Inflammatory macrophage (primary cell): ENCODE results near the gene FAM161A.
A peak's percentile ranks its signal among the peaks of the same experiment; 100 is the strongest.
"Not testable (repeated sequence)": the region's sequence is repeated elsewhere in the genome, so short reads cannot be mapped to it uniquely, and the experiment has no call there.

Experiments
- DNase-seq, 2 donors: peaks; one replicate each; pipeline ENCODE4 v3.0.0-alpha.2; 2020 to 2022
- total RNA-seq, 18 experiments: gene quantifications; one replicate each; lab custom pipeline; 2026; ENCODE audit warnings: mixed read lengths in 6 of 18, inconsistent platforms in 2 of 18; lab: John Stamatoyannopoulos, UW

Gene FAM161A, protein sequence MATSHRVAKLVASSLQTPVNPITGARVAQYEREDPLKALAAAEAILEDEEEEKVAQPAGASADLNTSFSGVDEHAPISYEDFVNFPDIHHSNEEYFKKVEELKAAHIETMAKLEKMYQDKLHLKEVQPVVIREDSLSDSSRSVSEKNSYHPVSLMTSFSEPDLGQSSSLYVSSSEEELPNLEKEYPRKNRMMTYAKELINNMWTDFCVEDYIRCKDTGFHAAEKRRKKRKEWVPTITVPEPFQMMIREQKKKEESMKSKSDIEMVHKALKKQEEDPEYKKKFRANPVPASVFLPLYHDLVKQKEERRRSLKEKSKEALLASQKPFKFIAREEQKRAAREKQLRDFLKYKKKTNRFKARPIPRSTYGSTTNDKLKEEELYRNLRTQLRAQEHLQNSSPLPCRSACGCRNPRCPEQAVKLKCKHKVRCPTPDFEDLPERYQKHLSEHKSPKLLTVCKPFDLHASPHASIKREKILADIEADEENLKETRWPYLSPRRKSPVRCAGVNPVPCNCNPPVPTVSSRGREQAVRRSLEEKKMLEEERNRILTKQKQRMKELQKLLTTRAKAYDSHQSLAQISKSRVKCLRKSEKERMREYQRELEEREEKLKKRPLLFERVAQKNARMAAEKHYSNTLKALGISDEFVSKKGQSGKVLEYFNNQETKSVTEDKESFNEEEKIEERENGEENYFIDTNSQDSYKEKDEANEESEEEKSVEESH
- 0.35 to 3.2 (median 1.4) reads per million in 18 experiments for total RNA-seq

DNA sequence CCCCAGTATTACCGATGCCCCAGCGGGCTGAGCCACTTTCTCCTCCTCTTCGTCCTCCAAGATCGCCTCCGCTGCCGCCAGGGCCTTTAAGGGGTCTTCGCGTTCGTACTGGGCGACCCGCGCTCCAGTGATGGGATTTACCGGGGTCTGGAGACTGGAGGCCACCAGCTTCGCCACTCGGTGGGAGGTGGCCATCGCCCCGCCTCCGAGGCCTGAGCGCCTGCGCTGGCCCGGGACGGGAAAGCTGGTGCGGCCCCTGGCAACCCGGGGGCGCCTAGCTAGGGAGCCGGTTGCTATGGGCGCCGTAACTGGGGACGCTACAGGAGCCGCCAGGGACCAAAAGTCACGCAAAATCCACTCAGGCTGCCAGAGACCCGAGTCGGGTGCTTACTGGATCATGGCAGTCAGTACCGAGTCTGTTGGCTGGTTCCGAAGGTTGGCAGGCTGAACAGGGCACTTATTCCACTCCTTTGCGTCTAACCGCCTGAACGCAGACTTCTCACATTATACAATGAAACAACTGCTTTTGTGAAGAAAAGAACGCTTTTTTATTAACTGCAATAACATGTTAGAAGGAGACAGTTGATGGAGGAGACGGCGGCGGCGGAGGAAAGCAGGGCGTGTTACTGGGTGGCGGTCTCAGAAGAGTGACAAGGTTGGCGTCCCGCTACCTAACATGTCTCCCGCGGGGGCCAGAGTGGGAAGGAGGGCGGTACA, at the start of gene FAM161A:
Gene FAM161A, minus strand, starts transcription at position 214 of the 717 bp plus-strand sequence. Its CDS starts 19 bp downstream, at position 195.
- DNase-seq, result peak; percentile 79 to 89

DNA sequence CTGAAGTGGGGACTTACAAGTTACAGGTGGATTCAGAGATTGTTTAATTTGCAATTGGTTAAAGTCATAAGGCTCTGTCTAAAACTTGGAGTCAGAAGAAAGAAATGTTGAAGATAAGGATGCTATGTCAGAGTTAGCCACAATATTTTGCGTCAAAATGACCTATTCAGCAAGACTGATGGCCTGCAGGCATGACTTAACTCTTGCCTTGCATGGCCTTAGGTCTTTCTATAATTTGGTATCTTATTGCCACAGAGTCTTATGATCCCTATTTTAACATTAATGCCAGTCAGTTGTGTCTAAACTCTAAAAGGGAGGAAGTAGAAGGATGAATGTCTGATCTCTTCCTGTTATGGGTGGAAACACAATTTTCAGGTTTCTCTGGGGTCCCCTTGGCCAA, 46.4 kb upstream of the FAM161A start:
- DNase-seq, result peak; percentile 62 to 84

DNA sequence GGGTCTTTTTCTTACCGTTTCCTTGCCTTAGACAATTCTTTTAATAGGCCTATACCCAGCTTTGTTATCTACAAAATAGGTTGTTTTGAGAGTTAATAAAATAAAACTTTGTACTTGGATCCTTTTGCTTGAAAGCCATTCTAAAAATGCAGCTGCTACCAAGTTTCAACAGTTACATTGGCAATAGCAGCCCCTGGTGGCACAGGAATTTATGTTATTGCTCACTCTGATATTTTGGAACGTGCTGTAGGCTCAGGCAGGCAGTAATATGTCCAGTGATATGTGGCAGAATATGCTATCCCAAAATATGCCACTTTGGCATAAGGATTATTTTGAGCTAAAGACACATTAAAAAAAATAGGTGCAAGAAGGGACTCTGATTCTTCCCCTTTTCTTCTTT, 45.0 kb upstream of the FAM161A start:
- peak; percentile 9 to 26 for DNase-seq

DNA sequence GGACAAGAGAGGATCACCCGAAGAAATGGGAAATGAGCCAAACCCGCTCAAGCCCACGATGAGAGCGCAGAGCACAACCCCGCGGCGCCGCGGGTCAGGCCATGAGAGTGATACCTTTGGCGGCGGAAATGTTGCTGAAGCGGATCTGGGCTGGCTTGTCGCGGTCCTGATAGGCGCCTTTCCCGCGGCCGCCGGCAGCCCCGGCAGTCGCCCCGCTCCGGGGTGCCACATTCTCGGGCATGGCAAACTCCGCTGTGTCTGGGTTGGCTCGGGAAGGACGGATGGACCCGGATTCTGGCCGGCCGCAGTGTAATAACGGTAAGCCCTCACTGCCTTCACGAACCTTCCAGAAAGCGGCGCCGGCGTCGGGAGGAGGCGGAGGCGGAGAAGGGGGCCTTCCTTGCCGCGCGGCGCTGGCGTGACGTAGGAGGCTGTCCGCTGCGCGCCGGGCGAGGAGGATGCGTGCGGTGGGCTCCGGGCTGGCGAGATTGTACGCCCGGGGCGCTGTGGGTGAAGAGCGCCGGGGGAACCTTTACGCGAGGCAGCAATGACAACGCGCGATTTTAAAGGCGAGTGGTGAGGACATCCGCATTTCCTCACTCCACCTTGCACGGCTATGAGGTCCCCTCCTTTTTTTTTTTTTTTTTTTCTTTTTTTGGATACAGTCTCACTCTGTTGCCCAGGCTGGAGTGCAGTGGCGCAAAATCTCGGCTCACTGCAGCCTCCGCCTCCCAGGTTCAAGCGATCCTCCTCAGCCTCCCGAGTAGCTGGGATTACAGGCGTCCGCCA, 34.6 kb upstream of the FAM161A start, which contains the start of gene CCT4:
Gene CCT4, minus strand, starts transcription at position 390 of the 789 bp plus-strand sequence. Its CDS starts 149 bp downstream, at position 241.
- peak; percentile 82 for DNase-seq

DNA sequence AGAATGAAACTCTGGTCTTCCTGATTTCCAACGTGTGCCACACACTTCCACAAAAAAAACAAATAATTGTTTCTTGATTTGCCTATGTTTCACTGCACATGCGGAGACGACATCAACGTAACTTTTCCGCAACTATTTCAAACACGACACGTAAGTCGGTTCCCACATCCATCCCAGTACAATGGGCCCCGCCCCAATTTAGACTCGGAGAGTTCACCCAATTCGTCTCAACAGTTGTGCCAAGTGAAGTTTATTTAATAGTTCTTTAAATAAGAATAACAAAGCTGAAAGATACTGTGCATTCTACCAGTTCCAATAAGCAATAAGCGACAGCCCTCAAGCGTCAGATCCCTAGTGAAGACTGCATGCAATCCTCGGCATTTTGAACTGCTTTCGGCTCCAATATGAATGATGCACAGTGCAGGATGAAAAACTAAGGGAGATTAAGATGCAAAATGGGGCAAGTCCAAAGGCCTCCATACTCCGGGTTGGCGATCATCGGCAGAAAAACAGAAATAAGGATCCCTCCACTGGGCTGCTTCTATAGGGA, 33.9 kb upstream of the FAM161A start:
- DNase-seq, result peak; percentile 21 to 55

DNA sequence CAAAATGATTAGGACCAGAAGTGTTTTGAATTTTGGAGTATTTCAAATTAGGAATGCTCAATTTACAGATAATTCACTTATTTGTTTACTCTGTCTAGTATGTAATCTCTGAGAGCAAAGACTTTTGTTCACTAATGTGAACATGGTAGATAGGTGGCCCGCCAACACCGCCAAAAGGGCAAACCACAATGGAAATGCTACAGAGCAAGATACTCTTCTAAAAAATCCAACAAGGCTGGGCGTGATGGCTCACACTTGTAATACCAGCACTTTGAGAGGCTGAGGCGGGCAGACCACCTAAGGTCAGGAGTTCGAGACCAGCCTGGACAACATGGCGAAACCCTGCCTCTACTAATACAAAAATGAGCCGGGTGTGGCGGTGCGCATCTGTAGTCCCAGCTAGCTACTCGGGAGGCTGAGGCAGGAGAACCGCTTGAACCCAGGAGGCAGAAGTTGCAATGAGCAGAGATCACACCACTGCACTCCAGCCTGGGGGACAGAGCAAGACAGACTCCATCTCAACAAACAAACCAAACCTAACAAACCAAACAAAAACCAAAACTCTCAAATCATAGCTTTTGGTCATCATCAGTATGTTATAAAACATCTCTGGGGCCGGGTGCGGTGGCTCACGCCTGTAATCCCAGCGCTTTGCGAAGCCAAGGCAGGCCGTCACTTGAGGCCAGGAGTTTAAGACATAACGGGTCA, 32.2 kb upstream of the FAM161A start:
- DNase-seq, result no peak

DNA sequence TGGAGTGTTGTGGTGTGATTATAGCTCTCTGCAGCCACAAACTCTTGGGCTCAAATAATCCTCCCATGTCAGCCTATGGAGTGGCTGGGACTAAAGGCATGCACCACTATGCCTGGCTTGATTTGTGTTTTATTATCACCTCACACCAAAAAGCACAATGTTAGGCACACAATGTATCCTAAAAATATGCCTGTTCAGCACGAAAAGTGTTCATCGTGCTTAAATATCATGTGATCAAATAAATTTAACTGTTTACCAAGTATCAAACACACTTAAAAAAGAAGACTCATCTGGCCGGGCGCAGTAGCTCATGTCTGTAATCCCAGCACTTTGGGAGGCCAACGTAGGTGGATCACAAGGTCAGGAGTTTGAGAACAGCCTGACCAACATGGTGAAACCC, 29.0 kb upstream of the FAM161A start:
- DNase-seq, result no peak

DNA sequence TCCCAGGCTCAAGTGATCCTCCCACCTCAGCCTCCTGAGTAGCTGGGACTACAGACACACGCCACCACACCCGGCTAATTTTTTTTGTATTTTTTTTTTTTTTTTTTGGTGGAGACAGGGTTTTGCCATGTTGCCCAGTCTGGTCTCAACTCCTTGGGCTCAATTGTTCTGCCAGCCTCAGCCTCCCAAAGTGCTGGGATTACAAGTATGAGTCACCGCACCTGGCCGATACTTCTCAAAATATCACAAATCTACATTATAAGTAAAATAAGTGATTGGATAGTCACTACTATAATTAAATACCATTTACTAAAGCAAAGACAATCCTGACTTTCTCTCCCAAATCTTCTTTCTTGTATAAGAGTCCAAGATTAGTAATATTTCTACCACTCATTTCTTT, 25.5 kb upstream of the FAM161A start:
- not testable (repeated sequence) for DNase-seq

DNA sequence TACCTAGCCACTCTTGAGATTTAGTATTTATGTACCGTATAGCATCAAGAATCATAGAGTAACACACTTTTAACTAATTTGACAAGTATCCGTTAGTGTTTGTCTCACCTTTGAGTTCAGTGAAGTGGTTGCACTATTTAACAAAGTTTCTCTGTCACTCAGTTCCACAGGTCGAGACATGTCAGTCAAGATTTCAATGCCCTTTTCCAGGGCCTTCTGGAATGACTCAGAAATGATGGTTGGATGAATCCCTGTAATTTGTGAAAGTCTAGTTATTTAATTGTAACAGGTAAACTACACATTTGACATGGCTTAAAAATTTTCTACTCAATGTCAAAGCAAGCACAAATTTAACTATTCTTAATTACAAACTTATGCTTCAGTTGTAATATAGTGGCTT, 24.9 kb upstream of the FAM161A start:
- no peak for DNase-seq

DNA sequence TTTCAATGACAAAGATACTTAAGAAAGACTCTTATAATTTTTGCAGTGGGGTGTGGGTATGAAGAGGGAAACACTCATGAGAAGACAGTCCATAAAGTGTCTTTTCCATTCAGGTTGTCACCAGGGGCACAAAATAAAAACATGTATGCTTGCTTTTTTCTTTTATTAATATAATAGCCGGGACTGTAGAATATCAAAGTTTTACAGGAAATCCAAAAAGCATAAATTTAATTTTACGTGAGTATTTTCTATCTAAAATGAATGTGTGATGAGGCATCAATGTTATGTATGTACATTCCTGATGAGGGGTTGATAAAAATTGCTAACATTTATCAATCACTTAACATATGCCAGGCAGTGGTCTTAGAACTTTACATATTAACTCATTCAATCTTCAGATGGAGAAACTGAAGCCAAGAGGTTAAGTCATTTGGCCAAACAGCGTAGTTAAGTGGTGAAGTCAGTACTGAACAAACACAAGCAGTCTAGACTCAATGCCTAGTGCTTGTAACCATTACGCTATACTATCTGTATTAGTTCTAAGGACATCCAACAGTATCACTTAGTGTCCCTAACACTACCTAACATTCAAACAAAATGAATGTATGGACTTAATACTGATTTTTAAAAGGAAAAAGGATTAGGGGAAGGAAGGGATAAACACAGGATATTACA, 23.8 kb upstream of the FAM161A start:
- DNase-seq, result no peak

DNA sequence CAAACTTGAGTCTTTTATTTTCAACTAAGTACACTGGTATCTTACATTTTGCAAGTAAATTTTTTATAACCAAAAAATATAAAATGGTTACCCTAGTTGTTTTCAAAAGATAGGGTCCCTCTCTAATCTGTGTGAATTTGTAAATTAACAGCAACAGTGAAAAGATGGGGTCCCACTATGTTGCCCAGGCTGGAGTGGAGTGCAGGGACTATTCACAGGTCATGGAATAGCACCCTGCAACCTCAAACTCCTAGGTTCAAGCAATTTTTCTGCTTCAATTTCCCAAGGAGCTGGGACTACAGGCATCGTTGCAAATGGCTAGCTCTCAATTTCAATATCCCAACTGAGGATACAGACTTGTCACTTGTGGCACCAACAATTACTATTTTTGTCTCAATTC, 22.5 kb upstream of the FAM161A start:
- no peak for DNase-seq

DNA sequence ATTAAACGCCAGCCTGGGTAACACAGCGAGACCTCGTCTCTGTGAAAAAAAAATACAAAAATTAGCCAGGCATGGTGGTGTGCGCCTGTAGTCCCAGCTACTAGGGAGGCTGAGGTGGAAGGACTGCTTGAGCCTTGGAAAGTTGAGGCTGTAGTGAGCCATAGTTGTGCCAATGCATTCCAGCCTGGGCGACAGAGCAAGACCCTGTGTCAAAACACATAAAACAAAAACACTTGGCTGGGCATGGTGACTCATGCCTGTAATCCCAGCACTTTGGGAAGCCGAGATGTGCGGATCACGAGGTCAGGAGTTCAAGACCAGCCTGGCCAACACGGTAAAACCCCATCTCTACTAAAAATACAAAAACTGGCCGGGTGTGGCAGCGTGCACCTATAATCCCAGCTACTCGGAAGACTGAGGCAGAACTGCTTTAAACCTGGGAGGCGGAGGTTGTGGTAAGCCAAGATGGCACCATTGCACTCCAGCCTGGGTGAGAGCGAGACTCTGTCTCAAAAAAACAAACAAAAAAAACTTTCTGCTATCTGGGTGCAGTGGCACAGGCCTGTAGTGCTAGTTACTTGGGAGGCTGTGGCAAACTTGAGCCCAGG, 12.7 kb upstream of the FAM161A start:
- not testable (repeated sequence) for DNase-seq

DNA sequence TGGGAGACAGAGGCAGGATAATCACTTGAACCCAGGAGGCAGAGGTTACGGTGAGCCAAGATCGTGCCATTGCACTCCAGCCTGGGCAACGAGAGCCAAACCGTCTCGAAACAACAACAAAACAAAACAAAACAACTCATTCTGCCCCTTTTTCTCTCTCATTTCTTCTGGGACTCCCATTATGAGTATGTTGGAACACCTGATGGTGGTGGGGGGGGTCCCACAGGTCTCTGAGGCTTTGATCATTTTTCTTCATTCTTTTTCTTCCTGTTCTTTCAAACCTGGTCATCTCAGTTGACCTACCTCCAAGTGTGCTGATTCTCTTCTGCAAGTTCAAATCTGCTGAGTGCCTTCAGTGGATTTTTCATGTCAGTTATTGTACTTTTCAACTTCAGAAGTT, 8.2 kb upstream of the FAM161A start:
- no peak for DNase-seq

DNA sequence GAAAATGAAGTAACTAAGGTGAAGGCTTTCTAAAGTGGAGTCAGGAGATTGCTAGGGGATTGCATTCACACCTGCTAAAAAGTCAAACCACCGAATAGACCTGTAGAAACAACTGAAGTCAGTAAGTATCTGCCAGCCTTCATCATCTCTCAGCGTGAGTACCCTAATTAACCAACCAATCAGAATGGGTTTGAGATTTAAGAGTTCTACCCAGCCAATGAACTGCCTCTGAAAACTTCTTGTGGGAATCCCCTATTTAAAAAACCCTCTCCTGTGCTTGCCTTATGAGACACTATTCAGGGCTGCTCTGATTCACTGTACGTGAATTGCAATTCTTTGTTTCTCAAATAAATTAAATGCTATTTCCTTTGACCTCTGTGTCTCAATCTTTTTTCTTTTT, 3.4 kb upstream of the FAM161A start:
- no peak for DNase-seq

DNA sequence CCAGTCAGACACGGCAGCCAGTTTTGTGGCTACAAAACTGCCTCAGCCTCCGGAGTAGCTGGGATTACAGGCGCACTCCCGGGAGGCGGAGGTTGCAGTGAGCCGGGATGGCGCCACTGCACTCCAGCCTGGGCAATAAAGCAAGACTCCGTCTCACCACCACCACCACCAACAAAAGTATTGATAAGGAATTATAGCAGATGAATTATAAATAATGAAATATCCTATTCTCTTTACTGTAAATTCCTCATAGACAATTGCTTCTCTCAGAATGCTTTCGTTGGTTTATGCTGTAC, 1.4 kb upstream of the FAM161A start:
- DNase-seq, result no peak

DNA sequence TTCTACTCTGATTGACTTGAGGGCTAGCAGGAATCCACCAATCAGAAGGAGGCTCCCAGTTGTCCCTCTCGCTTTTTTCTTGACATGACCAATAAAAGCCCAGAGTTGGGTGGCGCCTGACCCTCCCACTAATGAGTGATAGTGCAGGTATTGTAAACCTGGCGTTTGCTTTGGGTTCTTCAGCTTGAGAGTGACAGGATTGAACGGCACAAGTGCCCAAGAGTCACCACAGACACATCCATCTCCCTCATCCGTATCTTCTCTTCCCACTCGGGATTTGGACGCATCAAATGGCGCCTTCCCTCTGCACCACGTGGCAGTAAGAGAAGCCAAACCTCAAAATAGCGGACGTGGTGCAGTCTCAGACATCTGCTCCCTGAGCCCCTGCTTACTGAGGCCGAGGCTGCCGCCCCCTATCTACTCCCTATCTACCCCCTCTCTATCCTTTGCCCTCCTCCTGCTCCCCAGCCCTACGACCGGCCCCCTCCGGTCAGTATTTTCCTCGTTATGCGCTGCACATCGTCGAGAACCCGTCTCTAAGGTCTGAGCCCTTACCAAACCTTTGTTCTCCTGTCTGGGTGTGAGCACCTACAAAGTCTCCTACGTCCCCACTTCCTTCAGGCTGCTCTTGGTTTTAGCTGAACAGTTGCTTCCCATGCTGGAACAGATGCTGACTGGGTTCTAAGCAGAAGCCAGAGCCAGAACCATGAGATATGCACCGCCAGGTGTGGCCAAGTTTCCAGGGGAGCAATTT, 881 bp upstream of the FAM161A start:
- DNase-seq, result peak; percentile 95 to 96

DNA sequence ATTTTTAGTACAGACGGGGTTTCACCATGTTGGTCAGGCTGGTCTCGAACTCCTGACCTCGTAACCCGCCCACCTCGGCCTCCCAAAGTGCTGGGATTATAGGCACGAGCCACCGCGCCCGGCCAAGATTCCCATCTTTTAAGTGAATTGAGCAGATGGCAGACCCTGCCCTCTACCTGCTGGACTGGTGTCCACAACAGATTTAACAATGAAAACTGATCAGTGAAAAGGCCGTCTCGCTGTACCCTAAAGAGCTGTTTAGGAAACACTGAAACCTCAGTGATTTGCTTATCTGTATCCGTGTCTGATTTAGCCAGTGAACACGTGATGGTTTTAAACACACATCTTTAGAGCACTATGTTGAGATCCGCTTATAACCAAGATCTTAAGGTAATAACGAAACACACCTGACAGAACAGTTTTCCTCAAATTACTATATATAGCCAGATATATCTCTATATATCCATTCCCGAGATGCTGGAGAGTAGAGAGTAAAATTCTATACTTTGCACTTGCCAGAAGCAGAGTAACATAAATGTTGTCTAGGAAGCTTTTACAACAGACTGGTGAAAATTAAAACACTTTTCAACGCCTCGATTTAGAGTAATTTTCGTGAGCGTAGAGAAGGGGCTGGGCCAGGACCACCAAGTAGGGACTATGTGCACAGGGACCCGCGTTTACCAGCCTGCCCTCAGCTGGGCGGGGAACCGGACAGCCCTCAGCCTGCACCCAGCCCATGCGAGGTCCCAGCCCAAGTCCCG, 594 bp downstream of the FAM161A start:
- DNase-seq, result peak; percentile 28 to 60

DNA sequence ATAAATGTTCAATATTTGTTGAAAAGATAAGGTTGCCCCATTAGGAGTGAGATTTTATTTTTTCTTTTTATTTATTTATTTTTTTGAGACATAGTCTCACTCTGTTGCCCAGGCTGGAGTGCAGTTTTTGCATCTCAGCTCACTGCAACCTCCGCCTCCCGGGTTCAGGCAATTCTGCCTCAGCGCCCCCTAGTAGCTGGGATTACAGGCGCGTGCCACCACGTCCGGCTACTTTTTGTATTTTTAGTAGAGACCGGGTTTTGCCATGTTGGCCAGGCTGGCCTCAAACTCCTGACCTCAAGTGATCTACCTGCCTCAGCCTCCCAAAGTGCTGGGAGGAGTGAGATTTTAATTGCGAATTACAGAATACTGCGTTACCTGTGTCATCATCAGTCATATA, 2.6 kb downstream of the FAM161A start:
- DNase-seq, result not testable (repeated sequence)

DNA sequence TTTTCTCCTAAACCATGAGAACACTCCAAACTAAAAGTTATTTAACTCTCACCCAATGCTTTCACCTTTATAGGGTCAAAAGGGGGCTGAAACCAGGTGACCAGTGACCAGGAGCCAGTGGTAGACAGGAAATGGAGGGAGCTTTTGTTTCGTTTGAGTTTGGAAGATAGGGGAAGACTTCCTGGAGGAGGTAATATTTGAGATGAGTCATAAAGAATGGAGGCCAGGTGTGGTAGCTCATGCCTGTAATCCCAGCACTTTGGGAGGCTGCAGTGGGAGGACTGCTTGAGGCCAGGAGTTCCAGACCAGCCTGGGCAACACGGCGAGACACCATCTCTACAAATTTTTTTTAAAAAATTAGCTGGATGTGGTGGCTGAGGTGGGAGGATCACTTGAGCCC, 8.5 kb downstream of the FAM161A start:
- no peak for DNase-seq
